Measurements from ENCODE around the gene C1S. TPM values are rescaled to one million over a fixed set of nuclear protein-coding genes. Genes with fewer than 3 reads are reported as not detected.
A peak's percentile ranks its signal among the peaks of the same experiment; 100 is the strongest.

C1S gene
- total and polyA plus RNA-seq, 9 of the 15 experiments (the other 6 are each of a cell fraction or from before 2014, with no cell fraction given), result 0.08 to 0.84 (median 0.27) TPM

- TF ChIP-seq CHD1 (IDR thresholded peaks at IDR 0.05; ENCODE audit: low read length) (peak; percentile 75), USF1 (CRISPR knock-in tag; IDR thresholded peaks at IDR 0.05) (no peak), CBFB (CRISPR knock-in tag; IDR thresholded peaks at IDR 0.05) (no peak), NFRKB (IDR thresholded peaks at IDR 0.05; ENCODE audit: low read depth) (peak; percentile 91; the same call in 1 of the 2 replicates), SETDB1 (IDR thresholded peaks at IDR 0.05; ENCODE audit: low read length) (no peak), ZC3H11A (IDR thresholded peaks at IDR 0.05; ENCODE audit: low read depth, low read length) (no peak), SMC3 (conservative IDR thresholded peaks at IDR 0.05; ENCODE audit: insufficient read depth, low read depth, low read length) (no peak), EGR1 (conservative IDR thresholded peaks at IDR 0.05) (peak; percentile 76), CCNT2 (IDR thresholded peaks at IDR 0.05; ENCODE audit: borderline replicate concordance, extremely low read depth, insufficient read length, low read depth, low read length) (no peak), PTTG1 (tag; IDR thresholded peaks at IDR 0.05; ENCODE audit: low read depth) (no peak), JUND (IDR thresholded peaks at IDR 0.05; ENCODE audit: borderline replicate concordance, low read depth, low read length) (no peak), JUND (tag; IDR thresholded peaks at IDR 0.05; ENCODE audit: borderline replicate concordance, low read depth, low read length) (no peak), PHF8 (IDR thresholded peaks at IDR 0.05; ENCODE audit: borderline replicate concordance, low read length) (peak; percentile 68; the same call in 1 of the 2 replicates), ZFP91 (CRISPR knock-in tag; IDR thresholded peaks at IDR 0.05) (no peak), KLF13 (tag; IDR thresholded peaks at IDR 0.05; ENCODE audit: borderline replicate concordance, low read depth) (no peak), CBX3 (IDR thresholded peaks at IDR 0.05; ENCODE audit: borderline replicate concordance in 1 of 2, low read length in 2 of 2) (0 out of 3 replicates have a peak, but pooled peaks of 1 of the 2 experiments have one; percentile 43), CHD4 (IDR thresholded peaks at IDR 0.05; ENCODE audit: insufficient read depth, insufficient replicate concordance, low read depth, low read length, poor library complexity, severe bottlenecking) (no peak), HDAC2 (IDR thresholded peaks at IDR 0.05) (no peak), ARHGAP35 (IDR thresholded peaks at IDR 0.05; ENCODE audit: partially characterized antibody) (no peak), PPARD (CRISPR knock-in tag; IDR thresholded peaks at IDR 0.05) (no peak), PTRF (tag; IDR thresholded peaks at IDR 0.05) (no peak), EZH2 (IDR thresholded peaks at IDR 0.05; ENCODE audit: borderline replicate concordance, low read depth, low read length) (no peak), RBM14 (IDR thresholded peaks at IDR 0.05; ENCODE audit: borderline replicate concordance, insufficient read depth, low read depth, low read length) (no peak), ETV6 (IDR thresholded peaks at IDR 0.05; ENCODE audit: borderline replicate concordance in 1 of 2, low read depth in 2 of 2, low read length in 1 of 2) (no peak), ETV6 (CRISPR knock-in tag; IDR thresholded peaks at IDR 0.05; ENCODE audit: borderline replicate concordance) (no peak), EWSR1 (IDR thresholded peaks at IDR 0.05; ENCODE audit: borderline replicate concordance, low read depth, partially characterized antibody) (no peak), ZNF239 (CRISPR knock-in tag; IDR thresholded peaks at IDR 0.05) (no peak)
These were observed 47.7 kb downstream of the C1S start (continued) for GRCh38 chr12:7108003-7108795.

Data from K562 (cell line).